Measurements from ENCODE around the gene SLC44A3. TPM values are rescaled to one million over a fixed set of nuclear protein-coding genes. Genes with fewer than 3 reads are reported as not detected.

The SLC44A3 gene
- total and polyA plus RNA-seq, 11 donors = 1.3 to 8.8 (median 5.8) TPM

DNA sequence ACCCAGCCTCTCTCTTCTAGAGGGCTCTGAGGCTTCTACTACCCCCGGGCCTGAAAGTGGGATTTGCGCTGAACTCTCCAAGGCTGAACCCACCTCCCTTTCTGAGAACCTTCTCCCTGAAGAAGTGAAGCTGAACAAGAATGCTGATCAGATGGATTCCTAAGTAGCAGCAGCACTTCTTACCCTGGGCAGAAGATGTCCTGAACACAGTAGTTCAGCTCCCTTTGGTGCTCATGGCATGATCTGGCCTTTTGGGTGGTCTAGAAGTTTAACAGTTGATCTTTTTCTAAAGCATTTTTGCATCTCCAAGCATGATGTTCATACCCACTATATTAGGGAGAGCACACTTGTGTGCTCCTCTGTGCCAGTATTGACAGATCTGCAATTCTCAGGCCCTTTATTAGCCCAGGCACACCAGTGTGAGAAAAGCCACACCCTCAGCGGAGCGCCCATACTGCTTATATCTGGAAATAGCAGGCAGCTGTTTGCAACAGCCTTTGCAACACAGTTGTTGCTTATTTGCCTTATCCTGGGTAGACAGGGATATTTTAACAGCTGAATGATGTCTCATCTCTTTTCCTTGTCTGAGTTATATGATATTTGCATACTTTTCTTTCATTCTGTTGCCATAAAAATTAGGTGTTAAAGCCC lies 72.6 kb downstream of the SLC44A3 start:
- Histone ChIP-seq H3K4me3 (no peak overlapping the region), H3K27ac (no peak overlapping the region), H3K36me3 (peaks cover 0 to 68% (median 45%) of the 10 kb centered on the region in 9 donors), H3K4me1 (no peaks in the 10 kb centered on the region), H3K27me3 (no peaks in the 10 kb centered on the region), H3K9me3 (no peaks in the 10 kb centered on the region)
- intact Hi-C loops (cut with DNase I) = no loop called here
- 86 to 97% (median 95%) methylated on average over 4 of the region's 4 CpGs for WGBS, 4 donors
- TF ChIP-seq, protein P1, sequence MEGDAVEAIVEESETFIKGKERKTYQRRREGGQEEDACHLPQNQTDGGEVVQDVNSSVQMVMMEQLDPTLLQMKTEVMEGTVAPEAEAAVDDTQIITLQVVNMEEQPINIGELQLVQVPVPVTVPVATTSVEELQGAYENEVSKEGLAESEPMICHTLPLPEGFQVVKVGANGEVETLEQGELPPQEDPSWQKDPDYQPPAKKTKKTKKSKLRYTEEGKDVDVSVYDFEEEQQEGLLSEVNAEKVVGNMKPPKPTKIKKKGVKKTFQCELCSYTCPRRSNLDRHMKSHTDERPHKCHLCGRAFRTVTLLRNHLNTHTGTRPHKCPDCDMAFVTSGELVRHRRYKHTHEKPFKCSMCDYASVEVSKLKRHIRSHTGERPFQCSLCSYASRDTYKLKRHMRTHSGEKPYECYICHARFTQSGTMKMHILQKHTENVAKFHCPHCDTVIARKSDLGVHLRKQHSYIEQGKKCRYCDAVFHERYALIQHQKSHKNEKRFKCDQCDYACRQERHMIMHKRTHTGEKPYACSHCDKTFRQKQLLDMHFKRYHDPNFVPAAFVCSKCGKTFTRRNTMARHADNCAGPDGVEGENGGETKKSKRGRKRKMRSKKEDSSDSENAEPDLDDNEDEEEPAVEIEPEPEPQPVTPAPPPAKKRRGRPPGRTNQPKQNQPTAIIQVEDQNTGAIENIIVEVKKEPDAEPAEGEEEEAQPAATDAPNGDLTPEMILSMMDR (IDR thresholded peaks at IDR 0.05) = no peak
- TF ChIP-seq POLR2A (IDR thresholded peaks at IDR 0.05) = no peak
- DNase-seq = no peak
- no peak for ATAC-seq

DNA sequence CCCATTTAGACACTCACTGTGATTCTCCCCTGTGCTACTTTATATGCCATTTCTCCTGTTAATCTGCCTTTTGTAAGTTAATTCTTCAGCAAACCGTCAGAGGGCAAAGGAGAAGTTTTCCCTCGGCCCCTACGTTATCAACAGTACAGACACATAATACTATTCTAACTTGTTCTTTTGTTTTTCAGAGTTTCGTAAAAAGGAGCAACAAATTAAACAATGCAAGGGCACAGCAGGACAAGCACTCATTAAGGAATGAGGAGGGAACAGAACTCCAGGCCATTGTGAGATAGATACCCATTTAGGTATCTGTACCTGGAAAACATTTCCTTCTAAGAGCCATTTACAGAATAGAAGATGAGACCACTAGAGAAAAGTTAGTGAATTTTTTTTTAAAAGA lies 74.5 kb downstream of the SLC44A3 start:
- WGBS, 4 donors = 74 to 92% (median 89%) methylated on average over 4 of the region's 4 CpGs
- H3K4me3 ChIP-seq = no peak overlapping the region
- DNase-seq (no peak), ATAC-seq (no peak)
- no peaks in the 10 kb centered on the region for H3K27me3 ChIP-seq
- intact Hi-C loops (cut with DNase I) = loop anchor here in 1 of 10 donors (2.0 kb wide), 1 partner anchor 52 kb away; no protein-coding TSS in a partner anchor
- TF ChIP-seq, protein P1 (IDR thresholded peaks at IDR 0.05) = no peak
- no peak for TF ChIP-seq POLR2A (IDR thresholded peaks at IDR 0.05)
- H3K9me3 ChIP-seq = no peaks in the 10 kb centered on the region
- H3K36me3 ChIP-seq = peaks cover 0 to 87% (median 61%) of the 10 kb centered on the region in 9 donors
- H3K27ac ChIP-seq = no peak overlapping the region
- H3K4me1 ChIP-seq = peaks cover 0 to 14% (median 0%) of the 10 kb centered on the region in 12 donors

DNA sequence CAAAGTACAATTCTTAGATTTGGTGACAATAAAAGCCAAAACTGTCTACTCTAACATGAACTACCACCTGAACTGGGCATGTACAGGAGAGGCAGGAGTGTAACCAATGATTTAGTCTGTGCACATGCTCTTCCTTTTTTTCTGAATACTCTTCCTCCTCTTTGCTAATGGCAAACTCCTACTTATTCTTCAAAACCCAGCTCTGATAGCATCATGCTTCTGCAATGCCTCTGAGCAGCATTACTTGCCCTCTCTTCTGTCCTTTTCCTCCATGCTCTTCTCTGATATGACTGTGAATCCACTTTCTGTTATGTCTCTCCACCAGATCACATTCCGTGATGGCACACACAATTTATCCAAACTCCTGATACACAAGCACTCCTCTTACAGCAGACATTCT lies 75.4 kb downstream of the SLC44A3 start:
- TF ChIP-seq, protein P1 (IDR thresholded peaks at IDR 0.05) = no peak
- TF ChIP-seq POLR2A (IDR thresholded peaks at IDR 0.05) = no peak
- Histone ChIP-seq H3K9me3 (no peaks in the 10 kb centered on the region), H3K4me3 (no peak overlapping the region), H3K36me3 (peaks cover 0 to 94% (median 66%) of the 10 kb centered on the region in 9 donors), H3K27me3 (no peaks in the 10 kb centered on the region), H3K27ac (no peak overlapping the region), H3K4me1 (peaks cover 0 to 22% (median 0%) of the 10 kb centered on the region in 12 donors)
- DNase-seq (no peak), ATAC-seq (no peak)
- 94 to 97% (median 97%) methylated on average over 1 of the region's 1 CpG for WGBS, 4 donors
- intact Hi-C loops (cut with DNase I) = loop anchor here in 1 of 10 donors (2.0 kb wide), 1 partner anchor 51 kb away; no protein-coding TSS in a partner anchor

DNA sequence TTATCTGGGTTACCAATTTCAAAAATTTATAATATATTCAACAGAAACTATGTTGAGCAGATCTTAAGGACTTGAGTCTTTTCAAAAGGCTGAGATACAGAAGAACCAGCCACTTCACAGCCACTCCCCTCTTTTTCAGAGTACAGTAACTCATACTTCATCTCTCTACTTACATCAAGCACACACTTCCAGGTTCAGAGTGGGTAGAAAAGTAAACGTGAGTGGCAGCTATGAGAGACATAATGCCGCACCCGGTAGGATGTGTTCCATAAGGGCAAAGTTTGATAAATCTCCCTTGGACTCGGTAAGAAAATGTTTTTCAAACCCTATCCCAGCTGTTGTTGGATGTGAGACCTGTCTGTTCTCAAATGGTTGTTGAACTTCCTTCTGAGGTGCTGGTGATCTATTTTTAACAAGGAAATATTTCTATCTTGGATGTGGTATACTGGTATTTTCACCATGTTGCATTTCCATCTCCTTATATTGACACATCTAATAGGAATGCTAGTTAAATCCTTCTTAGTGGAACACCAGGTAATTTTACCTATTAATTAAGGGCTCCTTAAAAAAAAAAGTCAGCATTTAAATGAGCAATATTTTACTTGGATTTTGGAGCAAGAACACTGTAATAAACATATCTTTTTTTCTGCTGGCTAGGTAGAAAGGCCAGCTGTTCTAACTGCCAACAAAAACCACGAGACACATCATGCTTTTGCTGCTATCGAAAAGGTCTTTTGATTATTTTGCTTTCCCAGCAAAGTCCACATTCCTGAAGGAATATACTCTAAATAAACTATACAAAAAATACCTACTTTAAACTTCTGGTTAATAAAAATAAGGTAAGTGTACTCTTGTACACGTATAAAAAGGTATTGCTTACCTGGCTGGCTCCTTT lies 78.6 kb downstream of the SLC44A3 start:
- WGBS, 4 donors = 71 to 82% (median 78%) methylated on average over 7 of the region's 7 CpGs
- H3K36me3 ChIP-seq = peaks cover 0 to 96% (median 80%) of the 10 kb centered on the region in 9 donors
- H3K27ac ChIP-seq = peak overlapping the region in 1 of 12 donors; percentile 48
- no peaks in the 10 kb centered on the region for H3K27me3 ChIP-seq
- no peak for ATAC-seq
- peaks cover 0 to 35% (median 0%) of the 10 kb centered on the region in 12 donors for H3K4me1 ChIP-seq
- no peak for DNase-seq
- H3K9me3 ChIP-seq = no peaks in the 10 kb centered on the region
- H3K4me3 ChIP-seq = no peak overlapping the region
- TF ChIP-seq, protein P1 (IDR thresholded peaks at IDR 0.05) = no peak
- no peak for TF ChIP-seq POLR2A (IDR thresholded peaks at IDR 0.05)
- intact Hi-C loops (cut with DNase I) = no loop called here

Measured in heart left ventricle (tissue), 16 donors.